Mucosa of descending colon (tissue), 3 donors: ENCODE measurements around the gene TRAK1. TPM values are rescaled to one million over a fixed set of nuclear protein-coding genes. Genes with fewer than 3 reads are reported as not detected.

Experiments
- ATAC-seq: fragments of 200-7000 bp; cut with Tn5 transposase; one replicate; pipeline ENCODE4 v1.9.1; 2020; ENCODE audit warnings: mild to moderate bottlenecking, moderate library complexity
- DNase-seq, 3 donors: peaks; one replicate each; pipeline ENCODE4 v3.0.0-alpha.2; 2020
- H3K36me3 ChIP-seq: fragments of 200-600 bp; one replicate; pipeline ENCODE4 v1.8.0; 2021; ENCODE audit warnings: low read depth, mild to moderate bottlenecking
- H3K4me1 ChIP-seq: fragments of 200-600 bp; one replicate; pipeline ENCODE4 v1.8.0; 2021; ENCODE audit warnings: low read depth, mild to moderate bottlenecking
- H3K4me3 ChIP-seq: fragments of 200-600 bp; one replicate; pipeline ENCODE4 v1.8.0; 2021; ENCODE audit warnings: mild to moderate bottlenecking
- H3K9me3 ChIP-seq: fragments of 200-600 bp; one replicate; pipeline ENCODE4 v1.8.0; 2021; ENCODE audit warnings: mild to moderate bottlenecking
- intact Hi-C, 2 donors: fragments of 100-400 bp; cut with DNase I in 1 of 2; cut with micrococcal nuclease in 1 of 2; formaldehyde crosslinking; loops; one replicate each; pipeline versions ENCODE4 v1.11.0 to v1.11.1; 2022; cut with DNase I, micrococcal nuclease
- total RNA-seq, 3 donors: library from RNA; stranded (reverse); fragmentation: NEBNext Ultra II Directional in 2 of 3; extraction: Animal tissue kit (Norgen Biotek cat#: 25700) in 2 of 3; gene quantifications; one replicate each; pipeline versions ENCODE4 v1.2.1 to v1.2.4, GENCODE V29; 2021 to 2023
- TF ChIP-seq, protein P1 (sequence below): fragments of 200-600 bp; IDR thresholded peaks from one replicate; pipeline ENCODE4 v1.8.0; 2022; ENCODE audit warnings: antibody characterized with exemption, mild to moderate bottlenecking
- donor health status: DM: no; HTN: no; CAD: no; lungs with moderate emphysema.
- donor health status: DM: no; HTN: no; CAD: no.
- donor health status: DM: no; HTN: yes; CAD: no.

The TRAK1 gene
- total RNA-seq, 3 donors from 2014 or later, result 61.8 to 104 (median 83.4) TPM

- no peak for ATAC-seq
Measured at GRCh38 chr3:42183991-42184632, 93.0 kb downstream of the TRAK1 start.

GRCh38 chr3:42184651-42185443 is 93.7 kb downstream of the TRAK1 start:
- no peak for DNase-seq

More at GRCh38 chr3:42183991-42184632, 93.0 kb downstream of the TRAK1 start:
- Histone ChIP-seq H3K36me3 (no peaks in the 10 kb centered on the region), H3K4me1 (peaks cover 8% of the 10 kb centered on the region), H3K4me3 (no peak overlapping the region), H3K9me3 (no peaks in the 10 kb centered on the region)
- intact Hi-C loops, result no loop called here
- no peak for DNase-seq
- TF ChIP-seq, protein P1, sequence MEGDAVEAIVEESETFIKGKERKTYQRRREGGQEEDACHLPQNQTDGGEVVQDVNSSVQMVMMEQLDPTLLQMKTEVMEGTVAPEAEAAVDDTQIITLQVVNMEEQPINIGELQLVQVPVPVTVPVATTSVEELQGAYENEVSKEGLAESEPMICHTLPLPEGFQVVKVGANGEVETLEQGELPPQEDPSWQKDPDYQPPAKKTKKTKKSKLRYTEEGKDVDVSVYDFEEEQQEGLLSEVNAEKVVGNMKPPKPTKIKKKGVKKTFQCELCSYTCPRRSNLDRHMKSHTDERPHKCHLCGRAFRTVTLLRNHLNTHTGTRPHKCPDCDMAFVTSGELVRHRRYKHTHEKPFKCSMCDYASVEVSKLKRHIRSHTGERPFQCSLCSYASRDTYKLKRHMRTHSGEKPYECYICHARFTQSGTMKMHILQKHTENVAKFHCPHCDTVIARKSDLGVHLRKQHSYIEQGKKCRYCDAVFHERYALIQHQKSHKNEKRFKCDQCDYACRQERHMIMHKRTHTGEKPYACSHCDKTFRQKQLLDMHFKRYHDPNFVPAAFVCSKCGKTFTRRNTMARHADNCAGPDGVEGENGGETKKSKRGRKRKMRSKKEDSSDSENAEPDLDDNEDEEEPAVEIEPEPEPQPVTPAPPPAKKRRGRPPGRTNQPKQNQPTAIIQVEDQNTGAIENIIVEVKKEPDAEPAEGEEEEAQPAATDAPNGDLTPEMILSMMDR, result no peak

DNA sequence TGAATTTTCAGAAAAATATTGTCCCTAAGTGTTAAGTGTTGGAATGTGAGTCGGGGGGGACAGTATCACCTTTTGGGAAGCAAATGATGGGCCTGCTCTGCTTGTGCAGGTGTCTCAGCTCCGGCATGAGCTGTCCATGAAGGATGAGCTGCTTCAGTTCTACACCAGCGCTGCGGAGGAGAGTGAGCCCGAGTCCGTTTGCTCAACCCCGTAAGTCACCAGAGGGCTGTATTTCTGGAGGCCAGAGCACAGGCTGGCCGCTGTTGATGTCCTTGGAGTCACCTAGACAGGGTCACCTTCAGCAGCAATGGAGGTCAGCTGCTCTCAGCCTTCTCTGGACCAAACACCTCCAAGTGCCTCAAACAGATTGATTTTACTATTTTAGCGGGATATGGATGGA is 96.8 kb downstream of the TRAK1 start:
- Histone ChIP-seq H3K9me3 (no peaks in the 10 kb centered on the region), H3K4me3 (no peak overlapping the region), H3K36me3 (no peaks in the 10 kb centered on the region), H3K4me1 (no peaks in the 10 kb centered on the region)
- ATAC-seq (no peak), DNase-seq (no peak)
- intact Hi-C loops, result no loop called here
- TF ChIP-seq, protein P1, result no peak

More at GRCh38 chr3:42184651-42185443, 93.7 kb downstream of the TRAK1 start:
- no peak for ATAC-seq
- intact Hi-C loops, result no loop called here
- peaks cover 3% of the 10 kb centered on the region for H3K4me1 ChIP-seq
- no peaks in the 10 kb centered on the region for H3K9me3 ChIP-seq
- TF ChIP-seq, protein P1, result no peak
- no peaks in the 10 kb centered on the region for H3K36me3 ChIP-seq
- H3K4me3 ChIP-seq, result no peak overlapping the region

DNA sequence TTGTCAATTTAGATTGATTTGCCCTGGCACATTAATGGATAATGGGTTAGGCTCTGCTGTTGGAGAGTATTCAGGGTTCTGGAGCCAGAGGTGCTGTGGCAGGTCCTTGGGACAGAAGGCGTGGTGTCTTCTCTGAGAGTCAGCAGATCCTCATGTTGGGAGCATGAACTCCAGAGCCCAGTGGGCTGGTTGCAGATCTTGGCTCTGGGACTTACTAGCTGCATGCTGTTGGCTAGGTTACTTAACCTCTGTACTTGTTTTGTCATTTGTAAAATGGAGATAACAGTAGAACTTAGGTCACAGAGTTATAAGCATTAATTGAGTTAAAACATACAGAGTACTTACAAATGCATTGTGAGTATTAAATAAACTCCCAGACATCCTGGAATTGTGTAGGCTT is 97.2 kb downstream of the TRAK1 start:
- DNase-seq, result no peak
- Histone ChIP-seq H3K36me3 (no peaks in the 10 kb centered on the region), H3K4me3 (no peak overlapping the region), H3K4me1 (no peaks in the 10 kb centered on the region), H3K9me3 (no peaks in the 10 kb centered on the region)
- ATAC-seq, result no peak
- intact Hi-C loops, result no loop called here
- TF ChIP-seq, protein P1, result no peak

DNA sequence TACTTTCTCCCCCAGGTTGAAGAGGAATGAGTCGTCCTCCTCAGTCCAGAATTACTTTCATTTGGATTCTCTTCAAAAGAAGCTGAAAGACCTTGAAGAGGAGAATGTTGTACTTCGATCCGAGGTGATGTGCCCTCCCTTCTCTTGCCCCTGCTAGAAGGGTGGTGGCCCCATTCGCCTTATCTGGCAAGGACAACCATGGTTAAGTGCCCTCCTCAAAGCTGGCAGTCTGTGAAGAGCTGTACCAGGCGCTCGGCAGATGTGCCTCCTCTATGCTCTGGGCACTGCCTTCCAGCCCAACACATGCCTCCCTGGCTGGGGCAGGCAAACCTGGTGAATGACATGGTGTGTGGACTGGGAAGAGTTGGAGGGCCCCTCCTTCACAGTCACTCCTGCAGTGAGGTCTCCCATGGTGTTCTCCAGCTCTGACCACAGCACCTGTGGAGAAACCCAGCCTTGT is 97.9 kb downstream of the TRAK1 start:
- ATAC-seq (no peak), DNase-seq (no peak)
- intact Hi-C loops, result no loop called here
- H3K9me3 ChIP-seq, result no peaks in the 10 kb centered on the region
- H3K4me1 ChIP-seq, result no peaks in the 10 kb centered on the region
- TF ChIP-seq, protein P1, result no peak
- H3K36me3 ChIP-seq, result peaks cover 2% of the 10 kb centered on the region
- H3K4me3 ChIP-seq, result no peak overlapping the region
